ENCODE results near the gene FECH.

- TF ChIP-seq EZH2 (IDR thresholded peaks at IDR 0.05) (no peak), POLR2AphosphoS5 (IDR thresholded peaks at IDR 0.05; ENCODE audit: borderline replicate concordance, low read depth, low read length) (no peak)
These were observed 42.9 kb upstream of the FECH start for GRCh38 chr18:57629422-57629821.
